Spinal cord (tissue), 10 donors: Measurements from ENCODE around the gene RANBP9. TPM values are rescaled to one million over a fixed set of nuclear protein-coding genes. Genes with fewer than 3 reads are reported as not detected.

Source experiments
- DNase-seq, 6 donors: peaks; one replicate each; pipeline versions ENCODE4 v3.0.0 to v3.0.0-alpha.2; 2013 to 2015; ENCODE audit warnings: low spot score in 6 of 6, low read depth in 4 of 6
- H3K27ac ChIP-seq: one replicate; pipeline ENCODE4 v1.5.1; 2013; ENCODE audit warnings: low read depth, low read length, control low read depth
- H3K27me3 ChIP-seq: one replicate; pipeline ENCODE4 v1.6.1; 2013; ENCODE audit warnings: low read length; ENCODE audit not compliant: control insufficient read depth, insufficient read depth
- H3K36me3 ChIP-seq: one replicate; pipeline ENCODE4 v1.6.1; 2013; ENCODE audit warnings: low read length; ENCODE audit not compliant: control insufficient read depth, insufficient read depth
- H3K4me1 ChIP-seq: one replicate; pipeline ENCODE4 v1.6.1; 2013; ENCODE audit warnings: low read length; ENCODE audit not compliant: control insufficient read depth, insufficient read depth
- H3K4me3 ChIP-seq: one replicate; pipeline ENCODE4 v1.5.1; 2013; ENCODE audit warnings: low read depth, low read length, control low read depth
- H3K9me3 ChIP-seq: one replicate; pipeline ENCODE4 v1.6.1; 2013; ENCODE audit warnings: low read length; ENCODE audit not compliant: control insufficient read depth, insufficient read depth
- WGBS: methylation state at CpG from one replicate; pipeline ENCODE4 v1.1.5; 2013; ENCODE audit warnings: missing lambda C conversion rate; ENCODE audit not compliant: insufficient coverage; 5-methylcytosine and 5-hydroxymethylcytosine counted together
- long read RNA-seq, 4 donors: transcript quantifications; one replicate each; lab custom pipeline, GENCODE V29; 2026
- polyA plus RNA-seq, 2 donors: library from polyadenylated mRNA; unstranded; fragments of 120-200 nt; gene quantifications; one replicate each; pipeline ENCODE4 v1.2.1, GENCODE V29; 2013; ENCODE audit not compliant: insufficient read length in 2 of 2
- total RNA-seq, 2 donors: library from RNA; depleted of rRNA in 1 of 2; stranded (reverse); fragments of 120-200 nt in 1 of 2; fragments of >200 nt in 1 of 2; gene quantifications; one replicate each; pipeline versions ENCODE4 v1.2.3 to v1.2.4, GENCODE V29; 2013 to 2014
- donor health status: healthy.

RANBP9 gene
- total RNA-seq = 10 to 100 TPM; 34.8 to 59.2 TPM
- 10 to 100 TPM; 53.1 to 59.8 TPM for polyA plus RNA-seq
- long read RNA-seq, donor 1, partial matches to known transcripts = 0 of 4 reads
- long read RNA-seq, donor 1, other reads (novel, unspliced or antisense) = 0 of 4 reads
- long read RNA-seq, donor 2, partial matches to known transcripts = 37 of 88 reads
- long read RNA-seq, donor 2, other reads (novel, unspliced or antisense) = 49 of 88 reads
- long read RNA-seq, donor 3, partial matches to known transcripts = 0 of 4 reads
- long read RNA-seq, donor 3, other reads (novel, unspliced or antisense) = 0 of 4 reads
- long read RNA-seq, donor 4, transcript RANBP9-202 (3 exons, 658 nt) = major isoform, 6 of 6 reads
- long read RNA-seq, donor 4, partial matches to known transcripts = 0 of 6 reads
- long read RNA-seq, donor 4, other reads (novel, unspliced or antisense) = 0 of 6 reads

- Histone ChIP-seq H3K9me3 (no peaks in the 10 kb centered on the region), H3K36me3 (no peaks in the 10 kb centered on the region), H3K27ac (peak within 1 kb of the TSS; percentile 94), H3K4me3 (peak within 1 kb of the TSS; percentile 78), H3K27me3 (no peaks in the 10 kb centered on the region), H3K4me1 (peaks cover 3% of the 10 kb centered on the region)
- under 1% methylated on average over 97 of the region's 102 CpGs for WGBS
- peak; percentile 70 to 96 (median 80) for DNase-seq
These were observed at the start of gene RANBP9 for GRCh38 chr6:13711733-13712598. Gene RANBP9 (minus strand): TSS chr6:13711835. CDS start chr6:13711505, 330 bp downstream.

GRCh38 chr6:13760307-13761304 is 49.0 kb upstream of the RANBP9 start:
- Histone ChIP-seq H3K9me3 (no peaks in the 10 kb centered on the region), H3K27me3 (no peaks in the 10 kb centered on the region), H3K4me1 (peaks cover 3% of the 10 kb centered on the region), H3K27ac (no peak overlapping the region), H3K36me3 (no peaks in the 10 kb centered on the region), H3K4me3 (no peak overlapping the region)
- 78% methylated on average over 5 of the region's 11 CpGs for WGBS
- peak in 1 of 6 donors; percentile 27 for DNase-seq

- 98% methylated on average over 3 of the region's 6 CpGs for WGBS
- no peaks in the 10 kb centered on the region for H3K9me3 ChIP-seq
- no peaks in the 10 kb centered on the region for H3K36me3 ChIP-seq
- no peaks in the 10 kb centered on the region for H3K27me3 ChIP-seq
- H3K27ac ChIP-seq = no peak overlapping the region
- no peak overlapping the region for H3K4me3 ChIP-seq
- no peak for DNase-seq
- H3K4me1 ChIP-seq = peaks cover 3% of the 10 kb centered on the region
These were observed 47.4 kb upstream of the RANBP9 start for GRCh38 chr6:13759025-13759424.

- H3K4me1 ChIP-seq = no peaks in the 10 kb centered on the region
- no peak overlapping the region for H3K4me3 ChIP-seq
- no peaks in the 10 kb centered on the region for H3K27me3 ChIP-seq
- DNase-seq = no peak
- no peaks in the 10 kb centered on the region for H3K9me3 ChIP-seq
- no peaks in the 10 kb centered on the region for H3K36me3 ChIP-seq
- H3K27ac ChIP-seq = no peak overlapping the region
- WGBS = 86% methylated on average over 1 of the region's 2 CpGs
These were observed 43.0 kb upstream of the RANBP9 start for GRCh38 chr6:13754644-13755043.

GRCh38 chr6:13743736-13744127 is 32.1 kb upstream of the RANBP9 start:
- Histone ChIP-seq H3K36me3 (no peaks in the 10 kb centered on the region), H3K27ac (no peak overlapping the region), H3K9me3 (no peaks in the 10 kb centered on the region), H3K4me3 (no peak overlapping the region), H3K27me3 (no peaks in the 10 kb centered on the region), H3K4me1 (no peaks in the 10 kb centered on the region)
- no peak for DNase-seq
- 95% methylated on average over 4 of the region's 7 CpGs for WGBS

GRCh38 chr6:13742961-13743735 is 31.5 kb upstream of the RANBP9 start:
- 62% methylated on average over 55 of the region's 56 CpGs for WGBS
- Histone ChIP-seq H3K36me3 (no peaks in the 10 kb centered on the region), H3K4me1 (no peaks in the 10 kb centered on the region), H3K27me3 (no peaks in the 10 kb centered on the region), H3K9me3 (no peaks in the 10 kb centered on the region), H3K4me3 (no peak overlapping the region), H3K27ac (no peak overlapping the region)
- no peak for DNase-seq

GRCh38 chr6:13741365-13741764 is 29.7 kb upstream of the RANBP9 start:
- 93% methylated on average over 2 of the region's 4 CpGs for WGBS
- no peaks in the 10 kb centered on the region for H3K9me3 ChIP-seq
- no peaks in the 10 kb centered on the region for H3K4me1 ChIP-seq
- H3K27ac ChIP-seq = no peak overlapping the region
- H3K36me3 ChIP-seq = no peaks in the 10 kb centered on the region
- no peaks in the 10 kb centered on the region for H3K27me3 ChIP-seq
- DNase-seq = peak in 1 of 6 donors; percentile 80
- H3K4me3 ChIP-seq = no peak overlapping the region

GRCh38 chr6:13735031-13735430 is 23.4 kb upstream of the RANBP9 start:
- H3K4me1 ChIP-seq = no peaks in the 10 kb centered on the region
- no peak overlapping the region for H3K27ac ChIP-seq
- no CpG with 5 or more reads among the region's 2 CpGs for WGBS
- H3K36me3 ChIP-seq = no peaks in the 10 kb centered on the region
- H3K27me3 ChIP-seq = no peaks in the 10 kb centered on the region
- no peaks in the 10 kb centered on the region for H3K9me3 ChIP-seq
- H3K4me3 ChIP-seq = no peak overlapping the region
- DNase-seq = peak in 1 of 6 donors; percentile 52
